GM12878 (cell line): Measurements from ENCODE around the gene ACYP2. TPM values are rescaled to one million over a fixed set of nuclear protein-coding genes. Genes with fewer than 3 reads are reported as not detected.

Experiments
- CBX5 ChIP-seq: sonication (generic); IDR thresholded peaks from 2 replicates; pipeline ENCODE4 v1.6.1; 2016; ENCODE audit warnings: low read depth, moderate library complexity, mild to moderate bottlenecking, inconsistent platforms
- IKZF2 ChIP-seq, 2 experiments: fragments of 450-650 bp; IDR thresholded peaks; 2 replicates each; pipeline ENCODE4 v1.6.1; 2017; ENCODE audit warnings: mild to moderate bottlenecking in 2 of 2, moderate library complexity in 2 of 2
- NRF1 ChIP-seq: conservative IDR thresholded peaks from 2 replicates; pipeline ENCODE4 v1.6.1; 2011; ENCODE audit warnings: mild to moderate bottlenecking, low read depth, low read length, improper control_type of control experiment
- POU2F2 ChIP-seq: IDR thresholded peaks from 3 replicates; pipeline ENCODE4 v1.6.1; 2011; ENCODE audit warnings: low read depth, mild to moderate bottlenecking, low read length, borderline replicate concordance
- RUNX3 ChIP-seq: IDR thresholded peaks from 2 replicates; pipeline ENCODE4 v1.6.1; 2012; ENCODE audit warnings: low read length, inconsistent platforms
- SKIL ChIP-seq: fragments of 450-650 bp; IDR thresholded peaks from 2 replicates; pipeline ENCODE4 v1.6.1; 2017; ENCODE audit warnings: mild to moderate bottlenecking, low read depth, inconsistent platforms; ENCODE audit not compliant: poor library complexity, severe bottlenecking
- SPI1 ChIP-seq: IDR thresholded peaks from 2 replicates; pipeline ENCODE4 v1.6.1; 2011; ENCODE audit warnings: low read depth, mild to moderate bottlenecking, low read length, moderate library complexity, borderline replicate concordance; ENCODE audit not compliant: insufficient read depth
- SUZ12 ChIP-seq: fragments of 200-600 bp; sonication (generic); IDR thresholded peaks from one replicate; pipeline ENCODE4 v1.6.1; 2018; ENCODE audit warnings: antibody characterized with exemption, mild to moderate bottlenecking; ENCODE audit not compliant: unreplicated experiment
- TCF12 ChIP-seq: IDR thresholded peaks from 2 replicates; pipeline ENCODE4 v1.6.1; 2011; ENCODE audit warnings: low read depth, mild to moderate bottlenecking, low read length
- YY1 ChIP-seq: IDR thresholded peaks from 2 replicates; pipeline ENCODE4 v1.6.1; 2011; ENCODE audit warnings: low read depth, mild to moderate bottlenecking, low read length
- ZSCAN29 ChIP-seq: fragments of 450-650 bp; IDR thresholded peaks from 2 replicates; pipeline ENCODE4 v1.6.1; 2017; ENCODE audit warnings: mild to moderate bottlenecking, moderate library complexity
- polyA plus RNA-seq, 11 experiments: library from polyadenylated mRNA; depleted of rRNA in 4 of 11; unstranded in 6 of 11; stranded (reverse) in 5 of 11; fragments of >200 nt; fragmentation: Nextera tagmentation in 4 of 11; fragmentation: Illumina TruSeq in 1 of 11; extraction: Ambion mirVana in 4 of 11; extraction: Trizol in 1 of 11; gene quantifications; 1 replicate in 1 of 11; 2 replicates in 10 of 11; pipeline versions ENCODE4 v1.2.1 to v1.2.3, GENCODE V29; 2011 to 2016; ENCODE audit warnings: inconsistent platforms in 2 of 11, missing spikeins in 2 of 11, low read depth in 1 of 11
- total RNA-seq, 4 experiments: library from RNA; depleted of rRNA in 3 of 4; stranded (reverse); fragments of >200 nt in 3 of 4; fragmentation: Illumina TruSeq in 1 of 4; extraction: Trizol in 1 of 4; gene quantifications; 2 replicates each; pipeline versions ENCODE4 v1.2.1 to v1.2.3, GENCODE V29; 2013 to 2021
- TF ChIP-seq, protein P1 (sequence below): fragments of 450-650 bp; IDR thresholded peaks from 2 replicates; pipeline ENCODE4 v1.6.1; 2016; ENCODE audit warnings: mild to moderate bottlenecking
- TF ChIP-seq, protein P2 (sequence below): fragments of 450-650 bp; IDR thresholded peaks from 2 replicates; pipeline ENCODE4 v1.6.1; 2017; ENCODE audit warnings: antibody characterized with exemption, mild to moderate bottlenecking, moderate library complexity

ACYP2 gene
- total and polyA plus RNA-seq, 10 of the 15 experiments (the other 5 are each of a cell fraction or from before 2014, with no cell fraction given), result 4.2 to 16.3 (median 9.0) TPM

- TF ChIP-seq, protein P1, sequence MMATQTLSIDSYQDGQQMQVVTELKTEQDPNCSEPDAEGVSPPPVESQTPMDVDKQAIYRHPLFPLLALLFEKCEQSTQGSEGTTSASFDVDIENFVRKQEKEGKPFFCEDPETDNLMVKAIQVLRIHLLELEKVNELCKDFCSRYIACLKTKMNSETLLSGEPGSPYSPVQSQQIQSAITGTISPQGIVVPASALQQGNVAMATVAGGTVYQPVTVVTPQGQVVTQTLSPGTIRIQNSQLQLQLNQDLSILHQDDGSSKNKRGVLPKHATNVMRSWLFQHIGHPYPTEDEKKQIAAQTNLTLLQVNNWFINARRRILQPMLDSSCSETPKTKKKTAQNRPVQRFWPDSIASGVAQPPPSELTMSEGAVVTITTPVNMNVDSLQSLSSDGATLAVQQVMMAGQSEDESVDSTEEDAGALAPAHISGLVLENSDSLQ, result peak; percentile 16; the same call in 1 of the 2 replicates
- no peak for TF ChIP-seq YY1
- TF ChIP-seq POU2F2, result peak; percentile 76
- TF ChIP-seq SKIL, result no peak
- TF ChIP-seq, protein P2, sequence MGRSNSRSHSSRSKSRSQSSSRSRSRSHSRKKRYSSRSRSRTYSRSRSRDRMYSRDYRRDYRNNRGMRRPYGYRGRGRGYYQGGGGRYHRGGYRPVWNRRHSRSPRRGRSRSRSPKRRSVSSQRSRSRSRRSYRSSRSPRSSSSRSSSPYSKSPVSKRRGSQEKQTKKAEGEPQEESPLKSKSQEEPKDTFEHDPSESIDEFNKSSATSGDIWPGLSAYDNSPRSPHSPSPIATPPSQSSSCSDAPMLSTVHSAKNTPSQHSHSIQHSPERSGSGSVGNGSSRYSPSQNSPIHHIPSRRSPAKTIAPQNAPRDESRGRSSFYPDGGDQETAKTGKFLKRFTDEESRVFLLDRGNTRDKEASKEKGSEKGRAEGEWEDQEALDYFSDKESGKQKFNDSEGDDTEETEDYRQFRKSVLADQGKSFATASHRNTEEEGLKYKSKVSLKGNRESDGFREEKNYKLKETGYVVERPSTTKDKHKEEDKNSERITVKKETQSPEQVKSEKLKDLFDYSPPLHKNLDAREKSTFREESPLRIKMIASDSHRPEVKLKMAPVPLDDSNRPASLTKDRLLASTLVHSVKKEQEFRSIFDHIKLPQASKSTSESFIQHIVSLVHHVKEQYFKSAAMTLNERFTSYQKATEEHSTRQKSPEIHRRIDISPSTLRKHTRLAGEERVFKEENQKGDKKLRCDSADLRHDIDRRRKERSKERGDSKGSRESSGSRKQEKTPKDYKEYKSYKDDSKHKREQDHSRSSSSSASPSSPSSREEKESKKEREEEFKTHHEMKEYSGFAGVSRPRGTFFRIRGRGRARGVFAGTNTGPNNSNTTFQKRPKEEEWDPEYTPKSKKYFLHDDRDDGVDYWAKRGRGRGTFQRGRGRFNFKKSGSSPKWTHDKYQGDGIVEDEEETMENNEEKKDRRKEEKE, result no peak
- peak; percentile 37; the same call in 1 of the 2 replicates for TF ChIP-seq SPI1
- 0 out of 2 replicates have a peak, but pooled peaks have one; percentile 17 for TF ChIP-seq CBX5
- TF ChIP-seq ZSCAN29, result no peak
- no peak for TF ChIP-seq NRF1
- 0 out of 4 replicates have a peak, but pooled peaks of 1 of the 2 experiments have one; percentile 12 for TF ChIP-seq IKZF2 (IDR thresholded peaks at IDR 0.05)
- no peak for TF ChIP-seq SUZ12
- TF ChIP-seq RUNX3, result peak; percentile 82
- TF ChIP-seq TCF12, result 0 out of 2 replicates have a peak, but pooled peaks have one; percentile 54
- TF ChIP-seq, all 136 proteins: peak for 11
These were observed 15.4 kb upstream of the ACYP2 start (continued) for GRCh38 chr2:54099829-54100585.
